Ramos (cell line): Measurements from ENCODE around the gene UGT2A3.
"Not testable (repeated sequence)": the region's sequence is repeated elsewhere in the genome, so short reads cannot be mapped to it uniquely, and the experiment has no call there.

ENCODE experiments used
- in situ Hi-C: fragments of 300-500 bp; cut with MboI; formaldehyde crosslinking; loops from one replicate; pipeline ENCODE4 v1.14.3; 2022; ENCODE audit warnings: low sequenced_read_pairs; ENCODE audit not compliant: unreplicated experiment

UGT2A3 gene

GRCh38 chr4:68951078-68951805 lies at the start of gene UGT2A3:
Gene UGT2A3 (minus strand): TSS chr4:68951804. CDS start chr4:68951760, 44 bp downstream.
- in situ Hi-C loops = no loop called here

- in situ Hi-C loops = no loop called here
Observed at GRCh38 chr4:68997040-68997439, 45.4 kb upstream of the UGT2A3 start.

GRCh38 chr4:68995292-68995691 lies 43.7 kb upstream of the UGT2A3 start:
- in situ Hi-C loops = no loop called here

GRCh38 chr4:68987007-68987406 lies 35.4 kb upstream of the UGT2A3 start:
- in situ Hi-C loops = no loop called here

GRCh38 chr4:68985442-68985841 lies 33.8 kb upstream of the UGT2A3 start:
- in situ Hi-C loops = no loop called here

- in situ Hi-C loops = no loop called here
Observed at GRCh38 chr4:68984947-68985346, 33.3 kb upstream of the UGT2A3 start.

GRCh38 chr4:68963374-68963773 lies 11.8 kb upstream of the UGT2A3 start:
- in situ Hi-C loops = no loop called here

- in situ Hi-C loops = no loop called here
Observed at GRCh38 chr4:68962868-68963267, 11.3 kb upstream of the UGT2A3 start.

- in situ Hi-C loops = no loop called here
Observed at GRCh38 chr4:68960294-68961163, 8.9 kb upstream of the UGT2A3 start.

GRCh38 chr4:68959085-68959484 lies 7.5 kb upstream of the UGT2A3 start:
- in situ Hi-C loops = not testable (repeated sequence)

GRCh38 chr4:68954126-68954525 lies 2.5 kb upstream of the UGT2A3 start:
- in situ Hi-C loops = no loop called here

GRCh38 chr4:68953056-68953596 lies 1.5 kb upstream of the UGT2A3 start:
- in situ Hi-C loops = no loop called here

- in situ Hi-C loops = no loop called here
Observed at GRCh38 chr4:68951806-68952585, 392 bp upstream of the UGT2A3 start.

GRCh38 chr4:68950033-68950432 lies 1.6 kb downstream of the UGT2A3 start:
- in situ Hi-C loops = no loop called here

- in situ Hi-C loops = no loop called here
Observed at GRCh38 chr4:68948985-68949384, 2.6 kb downstream of the UGT2A3 start.

- in situ Hi-C loops = no loop called here
Observed at GRCh38 chr4:68948044-68948743, 3.4 kb downstream of the UGT2A3 start.

- in situ Hi-C loops = no loop called here
Observed at GRCh38 chr4:68929076-68929737, 22.4 kb downstream of the UGT2A3 start.

GRCh38 chr4:68927165-68927564 lies 24.4 kb downstream of the UGT2A3 start:
- in situ Hi-C loops = no loop called here

- in situ Hi-C loops = not testable (repeated sequence)
Observed at GRCh38 chr4:68922202-68922601, 29.4 kb downstream of the UGT2A3 start.
